HEK293T (cell line): ENCODE data around the gene SLC4A2.

Source experiments
- CTCF ChIA-PET: fragments of 350-600 bp; formaldehyde crosslinking; extraction: SDS; loops from one replicate; lab custom pipeline; 2021; ENCODE audit warnings: antibody characterized with exemption, inconsistent platforms; lab: Yijun Ruan, JAX
- POLR2A ChIA-PET: fragments of 350-600 bp; formaldehyde crosslinking; extraction: SDS; loops from one replicate; lab custom pipeline; 2020; ENCODE audit warnings: antibody characterized with exemption, inconsistent platforms; lab: Yijun Ruan, JAX
- DNase-seq: peaks from one replicate; pipeline ENCODE4 v3.0.0; 2012; ENCODE audit warnings: mixed read lengths; ENCODE audit errors: extremely low spot score
- ARNT ChIP-seq: fragments of 450-650 bp; IDR thresholded peaks from 2 replicates; pipeline ENCODE4 v1.6.1; 2017; ENCODE audit warnings: mild to moderate bottlenecking
- BHLHE40 ChIP-seq: fragments of 450-650 bp; IDR thresholded peaks from 2 replicates; pipeline ENCODE4 v1.6.1; 2016; ENCODE audit warnings: mild to moderate bottlenecking, moderate library complexity, borderline replicate concordance
- CTBP1 ChIP-seq: fragments of 450-650 bp; IDR thresholded peaks from 2 replicates; pipeline ENCODE4 v1.6.1; 2016; ENCODE audit warnings: borderline replicate concordance
- ELF4 ChIP-seq: fragments of 450-650 bp; IDR thresholded peaks from 2 replicates; pipeline ENCODE4 v1.6.1; 2017; ENCODE audit warnings: antibody characterized with exemption
- FOXA1 ChIP-seq: fragments of 450-650 bp; IDR thresholded peaks from 2 replicates; pipeline ENCODE4 v1.6.1; 2016; ENCODE audit warnings: mild to moderate bottlenecking
- FOXK2 ChIP-seq: fragments of 450-650 bp; IDR thresholded peaks from 2 replicates; pipeline ENCODE4 v1.6.1; 2016; ENCODE audit warnings: mild to moderate bottlenecking
- FOXM1 ChIP-seq: fragments of 450-650 bp; IDR thresholded peaks from 2 replicates; pipeline ENCODE4 v1.6.1; 2017; ENCODE audit warnings: mild to moderate bottlenecking, borderline replicate concordance
- HDGF ChIP-seq: fragments of 450-650 bp; IDR thresholded peaks from 2 replicates; pipeline ENCODE4 v1.6.1; 2017; ENCODE audit warnings: antibody characterized with exemption, borderline replicate concordance
- L3MBTL2 ChIP-seq: fragments of 450-650 bp; conservative IDR thresholded peaks from 2 replicates; pipeline ENCODE4 v1.6.1; 2016; ENCODE audit warnings: mild to moderate bottlenecking
- LEF1 ChIP-seq: fragments of 450-650 bp; IDR thresholded peaks from 2 replicates; pipeline ENCODE4 v1.6.1; 2017; ENCODE audit warnings: mild to moderate bottlenecking, borderline replicate concordance
- NFRKB ChIP-seq: fragments of 450-650 bp; IDR thresholded peaks from 2 replicates; pipeline ENCODE4 v1.6.1; 2016; ENCODE audit warnings: mild to moderate bottlenecking, moderate library complexity
- SP1 ChIP-seq: fragments of 450-650 bp; IDR thresholded peaks from 2 replicates; pipeline ENCODE4 v1.6.1; 2017
- SUZ12 ChIP-seq: fragments of 450-650 bp; IDR thresholded peaks from 2 replicates; pipeline ENCODE4 v1.6.1; 2016; ENCODE audit warnings: mild to moderate bottlenecking
- TARDBP ChIP-seq: fragments of 450-650 bp; IDR thresholded peaks from 2 replicates; pipeline ENCODE4 v1.6.1; 2016
- ZNF384 ChIP-seq: fragments of 450-650 bp; IDR thresholded peaks from 2 replicates; pipeline ENCODE4 v1.6.1; 2016
- TF ChIP-seq, protein P1 (sequence below): fragments of 450-650 bp; IDR thresholded peaks from 2 replicates; pipeline ENCODE4 v1.6.1; 2016

SLC4A2 gene

DNA sequence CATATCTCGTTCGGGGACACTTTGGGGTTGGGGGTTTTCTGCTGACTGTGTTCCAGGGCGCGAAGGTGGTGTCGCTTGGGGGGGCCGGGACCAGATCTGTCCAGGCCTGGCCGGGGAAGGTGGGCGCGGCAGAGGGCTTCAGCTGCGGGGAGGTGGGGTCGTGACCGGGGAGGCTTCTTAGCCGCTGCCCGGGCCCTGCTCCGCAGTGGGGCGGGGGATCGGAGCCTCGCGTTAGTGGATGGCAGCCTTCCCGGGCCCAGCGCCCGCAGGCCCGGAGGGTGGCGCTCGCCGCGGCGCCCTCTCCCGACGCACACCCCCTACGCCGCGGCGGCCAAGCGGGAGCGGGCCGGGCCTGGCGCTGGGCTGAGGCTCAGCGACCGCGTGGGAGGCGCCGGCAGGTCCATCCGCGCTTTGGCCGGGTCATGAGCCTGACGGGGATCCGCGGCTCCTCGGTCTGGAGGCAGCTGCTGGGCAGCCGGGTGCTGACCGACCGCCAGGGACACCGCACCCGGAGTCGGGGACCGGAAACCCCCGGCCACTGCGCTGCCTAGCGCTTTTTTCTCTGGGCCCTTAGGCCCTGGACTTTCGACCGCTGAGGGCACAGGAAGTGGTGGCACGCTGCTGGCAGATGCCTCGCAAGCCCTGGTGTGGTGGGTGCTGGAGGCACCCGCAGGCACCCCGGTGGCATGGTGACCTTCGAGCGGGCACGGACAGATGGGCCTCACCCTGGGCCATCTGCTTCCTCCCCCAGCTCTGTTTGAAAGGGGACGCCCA lies 28.0 kb downstream of the SLC4A2 start:
- TF ChIP-seq NFRKB (no peak), LEF1 (peak; percentile 44; the same call in 1 of the 2 replicates), ELF4 (no peak), FOXK2 (no peak), FOXM1 (no peak), HDGF (no peak), L3MBTL2 (no peak; the same call in 1 of the 2 replicates), CTBP1 (no peak), BHLHE40 (no peak)
- ChIA-PET CTCF (interaction anchor here (1.2 to 1.7 kb wide), 3 partner anchors 13 to 69 kb away, joined by 4 to 13 read pairs (median 5); no protein-coding TSS in a partner anchor), POLR2A (interaction anchor here (0.7 to 2.8 kb wide), 4 partner anchors 11 to 190 kb away, joined by 3 to 14 read pairs (median 4); no protein-coding TSS in a partner anchor)
- peak; percentile 60 for DNase-seq

DNA sequence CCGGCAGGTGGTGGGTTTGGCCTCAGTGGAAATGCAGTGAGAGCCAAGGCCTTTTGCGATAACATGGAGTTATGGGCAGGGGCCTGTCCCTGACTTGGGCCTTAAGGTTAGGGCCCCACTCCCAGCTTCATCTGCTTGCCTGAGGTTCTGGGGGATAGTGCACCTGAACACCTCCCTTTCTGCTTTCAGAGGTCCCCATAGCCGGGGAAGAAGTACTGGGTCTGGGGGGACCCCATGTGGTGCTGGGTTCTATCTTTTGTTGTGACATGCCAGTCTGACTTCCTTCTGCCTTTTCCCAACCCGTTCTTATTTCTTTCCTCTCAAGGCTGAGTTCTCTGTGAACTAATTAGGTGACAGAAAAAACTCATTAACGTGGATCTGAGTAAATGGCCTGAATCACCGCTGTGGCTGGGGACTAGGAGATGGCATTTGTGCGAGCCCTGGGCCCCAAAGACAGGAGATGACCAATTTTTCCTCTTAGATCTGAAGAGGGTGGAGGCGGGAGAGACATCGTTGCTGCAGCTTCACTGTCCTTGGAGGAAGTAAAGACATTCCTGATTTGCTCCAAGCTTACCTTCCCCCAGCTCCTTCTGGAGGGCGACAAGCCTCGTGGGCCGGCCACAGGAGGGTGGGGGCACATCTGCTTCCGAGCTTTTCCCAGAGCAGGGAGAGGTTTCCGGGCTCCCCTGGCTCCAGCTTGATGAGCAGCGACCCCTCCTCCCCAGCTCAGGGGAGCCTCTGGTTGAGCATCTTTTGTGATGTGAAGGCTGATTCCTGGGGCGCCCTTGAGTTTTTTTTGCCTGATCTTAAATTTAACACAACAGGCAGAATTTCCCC lies 28.8 kb downstream of the SLC4A2 start:
- CTCF ChIA-PET, result interaction anchor here (1.2 to 1.7 kb wide), 3 partner anchors 12 to 69 kb away, joined by 4 to 13 read pairs (median 5); no protein-coding TSS in a partner anchor
- DNase-seq, result no peak
- POLR2A ChIA-PET, result interaction anchor here (0.7 to 1.5 kb wide), 6 partner anchors 14 to 68 kb away, joined by 3 to 4 read pairs (median 3); partner anchors contain the start of gene SLC4A2
- TF ChIP-seq HDGF (no peak), ARNT (no peak), FOXM1 (no peak), SUZ12 (no peak), LEF1 (no peak), ELF4 (no peak), SP1 (no peak), CTBP1 (no peak)

DNA sequence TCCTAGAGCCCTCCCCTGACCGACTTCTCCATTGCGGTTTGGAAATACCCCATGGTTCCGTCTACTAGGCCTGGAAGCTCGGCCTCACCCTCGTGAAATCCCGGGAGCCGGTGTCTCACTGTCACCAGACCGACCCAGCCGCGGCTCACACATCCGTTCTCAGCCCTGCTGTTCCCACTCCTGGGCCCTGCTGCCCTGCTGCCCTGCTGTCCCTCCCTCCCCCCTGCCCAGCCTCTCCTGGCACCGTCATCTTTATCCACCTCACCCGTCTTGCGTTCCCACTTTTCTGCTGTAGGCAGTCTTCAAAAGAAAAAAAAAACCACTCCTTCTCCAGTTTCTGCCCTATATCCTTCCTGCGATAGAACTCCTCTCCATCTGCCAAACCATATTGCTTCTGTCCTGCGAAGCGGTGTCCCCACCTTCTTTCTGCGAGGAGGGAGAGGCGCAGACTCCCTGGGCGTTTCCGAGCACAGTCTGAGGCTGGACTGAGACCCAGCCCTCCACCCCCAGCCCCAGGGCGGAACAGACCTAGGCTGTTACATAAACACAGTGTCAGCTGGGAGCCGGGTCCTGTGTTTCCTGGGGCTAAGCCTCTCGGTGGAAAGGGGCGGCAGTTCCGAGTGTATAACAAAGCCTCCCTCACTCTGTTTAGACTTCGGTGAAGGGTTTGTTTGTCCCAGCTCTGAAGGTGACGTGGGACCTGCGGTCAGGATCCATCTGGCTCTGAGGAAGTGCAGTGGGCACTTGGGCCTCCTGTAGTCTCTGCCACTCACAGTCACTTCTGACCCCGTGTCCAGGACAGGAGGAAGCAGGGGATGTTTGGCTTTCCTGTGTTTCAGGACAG lies 29.7 kb downstream of the SLC4A2 start:
- POLR2A ChIA-PET, result interaction anchor here (0.7 to 1.5 kb wide), 5 partner anchors 8 to 69 kb away, joined by 3 to 4 read pairs (median 3); partner anchors contain the start of genes FASTK and SLC4A2
- DNase-seq, result no peak
- TF ChIP-seq FOXM1 (no peak), HDGF (0 out of 2 replicates have a peak, but pooled peaks have one; percentile 45), TARDBP (no peak), NFRKB (no peak)
- CTCF ChIA-PET, result interaction anchor here (1.2 to 1.6 kb wide), 3 partner anchors 12 to 70 kb away, joined by 4 to 5 read pairs (median 4); no protein-coding TSS in a partner anchor

DNA sequence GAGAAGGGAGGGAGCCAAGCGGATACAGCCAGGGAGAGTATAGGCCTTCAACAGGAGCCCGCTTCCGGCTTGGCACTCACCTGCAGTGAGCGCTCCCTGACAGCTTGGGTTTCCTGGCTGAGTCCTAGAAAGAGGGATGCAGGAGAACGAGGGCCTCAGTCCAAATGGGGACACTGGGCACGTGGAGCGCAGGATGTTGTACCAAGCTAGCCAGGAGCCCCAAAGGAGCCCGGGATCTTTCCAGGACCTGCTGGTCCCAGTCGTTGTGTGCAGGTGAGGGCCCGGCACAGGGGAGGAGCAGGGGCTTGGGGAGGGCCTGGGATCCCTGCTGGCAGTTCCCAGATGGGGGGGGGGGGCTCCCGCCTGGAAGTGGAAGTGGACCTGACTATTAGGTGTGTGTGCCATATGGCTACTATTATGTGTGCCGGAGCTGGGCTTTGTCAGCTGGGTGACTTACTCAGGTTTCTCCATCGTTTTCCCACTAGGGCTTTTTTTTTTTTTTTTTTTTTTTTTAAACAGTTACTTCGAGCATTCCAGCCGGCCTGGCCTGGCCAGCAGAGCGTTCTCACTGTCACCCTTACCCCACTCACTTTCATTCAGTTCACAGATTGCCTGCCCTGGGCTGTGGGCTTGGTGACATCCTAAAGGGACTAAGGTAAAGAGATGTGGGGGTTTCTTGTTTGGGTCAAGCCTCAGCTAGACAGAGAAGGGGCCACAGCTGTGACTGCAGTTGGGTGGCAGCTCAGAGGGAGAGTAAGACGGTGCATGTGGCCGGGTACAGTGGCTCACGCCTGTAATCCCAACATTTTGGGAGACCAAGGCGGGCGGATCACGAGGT lies 30.7 kb downstream of the SLC4A2 start:
- CTCF ChIA-PET, result interaction anchor here (0.6 to 1.6 kb wide), 2 partner anchors 16 to 21 kb away, joined by 3 to 4 read pairs; no protein-coding TSS in a partner anchor
- POLR2A ChIA-PET, result interaction anchor here (0.7 to 1.4 kb wide), 2 partner anchors 9 to 20 kb away, joined by 3 read pairs; partner anchors contain the start of gene FASTK
- TF ChIP-seq ELF4 (no peak), ARNT (no peak), L3MBTL2 (no peak), FOXM1 (no peak), CTBP1 (no peak), TARDBP (no peak), FOXK2 (no peak), ZNF384 (no peak), BHLHE40 (no peak), HDGF (no peak), SP1 (no peak), FOXA1 (no peak), SUZ12 (no peak), NFRKB (no peak), LEF1 (no peak)
- TF ChIP-seq, protein P1, sequence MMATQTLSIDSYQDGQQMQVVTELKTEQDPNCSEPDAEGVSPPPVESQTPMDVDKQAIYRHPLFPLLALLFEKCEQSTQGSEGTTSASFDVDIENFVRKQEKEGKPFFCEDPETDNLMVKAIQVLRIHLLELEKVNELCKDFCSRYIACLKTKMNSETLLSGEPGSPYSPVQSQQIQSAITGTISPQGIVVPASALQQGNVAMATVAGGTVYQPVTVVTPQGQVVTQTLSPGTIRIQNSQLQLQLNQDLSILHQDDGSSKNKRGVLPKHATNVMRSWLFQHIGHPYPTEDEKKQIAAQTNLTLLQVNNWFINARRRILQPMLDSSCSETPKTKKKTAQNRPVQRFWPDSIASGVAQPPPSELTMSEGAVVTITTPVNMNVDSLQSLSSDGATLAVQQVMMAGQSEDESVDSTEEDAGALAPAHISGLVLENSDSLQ, result no peak
- no peak for DNase-seq

DNA sequence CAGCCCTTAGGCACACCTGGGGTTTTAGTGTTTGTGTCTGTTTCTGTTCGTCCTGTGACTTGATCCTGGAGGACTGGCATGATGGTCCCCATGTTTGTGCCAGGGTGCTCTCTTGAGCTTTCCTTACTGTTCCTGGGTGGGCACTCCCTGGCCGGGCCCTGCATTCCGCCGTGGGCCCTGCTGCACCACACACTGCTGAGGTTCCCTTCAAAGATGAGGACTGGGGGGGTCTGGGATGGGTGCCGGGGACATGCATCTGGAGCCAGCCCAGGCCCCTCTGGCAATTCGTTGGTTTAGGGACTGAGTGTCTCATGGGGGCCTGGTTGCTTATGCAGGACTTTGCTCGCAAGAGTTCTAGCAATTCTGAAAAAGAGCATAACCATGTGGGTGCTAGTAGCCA lies 31.6 kb downstream of the SLC4A2 start:
- TF ChIP-seq L3MBTL2 (no peak), SUZ12 (no peak), FOXK2 (no peak), NFRKB (no peak), FOXA1 (no peak), HDGF (no peak), TARDBP (no peak), CTBP1 (no peak)
- TF ChIP-seq, protein P1, result no peak
- CTCF ChIA-PET, result interaction anchor here (0.6 to 1.6 kb wide), 2 partner anchors 20 to 1319 kb away, joined by 3 to 4 read pairs; no protein-coding TSS in a partner anchor
- POLR2A ChIA-PET, result no interaction called here
- DNase-seq, result no peak
